CD4-positive, alpha-beta T cell (primary cell): ENCODE results near the gene UQCRQ. TPM values are rescaled to one million over a fixed set of nuclear protein-coding genes. Genes with fewer than 3 reads are reported as not detected.

Source experiments
- ATAC-seq: fragments of 200-7000 bp; cut with Tn5 transposase; one replicate; pipeline ENCODE4 v1.10.0; 2022; ENCODE audit warnings: mild to moderate bottlenecking; ENCODE audit not compliant: poor library complexity
- CTCF ChIA-PET: fragments of 350-600 bp; sonication (Branson Sonifier 250); formaldehyde crosslinking; loops from one replicate; lab custom pipeline; 2021; ENCODE audit warnings: antibody characterized with exemption, inconsistent platforms; lab: Charles Lee
- POLR2A ChIA-PET: fragments of 350-600 bp; sonication (Branson Sonifier 250); formaldehyde crosslinking; loops from one replicate; lab custom pipeline; 2021; ENCODE audit warnings: antibody characterized with exemption, inconsistent platforms; lab: Charles Lee
- DNase-seq, 14 experiments: peaks; one replicate each; pipeline ENCODE4 v3.0.0-alpha.2; 2013 to 2020; ENCODE audit warnings: mixed read lengths in 2 of 14
- H3K27ac ChIP-seq, 2 donors: one replicate each; pipeline versions ENCODE4 v1.5.1 to v1.7.0; 2013; ENCODE audit warnings: low read length in 2 of 2, low read depth in 1 of 2, mild to moderate bottlenecking in 1 of 2
- H3K27me3 ChIP-seq, 2 experiments: 1 replicate in 1 of 2; 2 replicates in 1 of 2; pipeline versions ENCODE4 v1.6.1 to v1.7.0; 2013; ENCODE audit warnings: low read length in 2 of 2, control low read depth in 1 of 2, mild to moderate bottlenecking in 1 of 2, moderate library complexity in 1 of 2; ENCODE audit not compliant: insufficient read depth in 2 of 2, control insufficient read depth in 1 of 2
- H3K36me3 ChIP-seq: one replicate; pipeline ENCODE4 v1.6.1; 2013; ENCODE audit warnings: low read length, control low read depth; ENCODE audit not compliant: insufficient read depth
- H3K4me1 ChIP-seq: one replicate; pipeline ENCODE4 v1.6.1; 2013; ENCODE audit warnings: low read length, control low read depth; ENCODE audit not compliant: insufficient read depth
- H3K4me3 ChIP-seq: one replicate; pipeline ENCODE4 v1.5.1; 2013; ENCODE audit warnings: mild to moderate bottlenecking, low read length, moderate library complexity
- H3K9me3 ChIP-seq, 2 experiments: 1 replicate in 1 of 2; 2 replicates in 1 of 2; pipeline versions ENCODE4 v1.6.1 to v1.7.0; 2013; ENCODE audit warnings: low read length in 2 of 2, mild to moderate bottlenecking in 2 of 2, control low read depth in 1 of 2, moderate library complexity in 1 of 2; ENCODE audit not compliant: control insufficient read depth in 1 of 2, insufficient read depth in 1 of 2
- H3K27ac Mint-ChIP-seq: one replicate; pipeline ENCODE4 v1.8.0; 2020; ENCODE audit warnings: mixed read lengths
- H3K27me3 Mint-ChIP-seq: one replicate; pipeline ENCODE4 v1.8.0; 2021; ENCODE audit warnings: mixed read lengths
- H3K36me3 Mint-ChIP-seq: one replicate; pipeline ENCODE4 v1.8.0; 2021; ENCODE audit warnings: low read depth, mixed read lengths
- H3K4me1 Mint-ChIP-seq: one replicate; pipeline ENCODE4 v1.8.0; 2021; ENCODE audit warnings: low read depth, mixed read lengths
- H3K4me3 Mint-ChIP-seq: one replicate; pipeline ENCODE4 v1.8.0; 2020; ENCODE audit warnings: mild to moderate bottlenecking, mixed read lengths
- H3K9me3 Mint-ChIP-seq: one replicate; pipeline ENCODE4 v1.8.0; 2020; ENCODE audit warnings: mixed read lengths
- intact Hi-C, 2 experiments: fragments of 100-400 bp; cut with DNase I in 1 of 2; cut with micrococcal nuclease in 1 of 2; formaldehyde crosslinking; loops; one replicate each; pipeline versions ENCODE4 v1.15.1 to v1.9.0; 2023 to 2025; cut with DNase I, micrococcal nuclease
- total RNA-seq, 174 experiments: library from RNA in 2 of 174; stranded (reverse) in 2 of 174; gene quantifications; one replicate each; pipeline ENCODE4 v1.2.3 and lab custom pipeline; 2021 to 2026
- TF ChIP-seq, protein P1 (sequence below): fragments of 200-600 bp; IDR thresholded peaks from one replicate; pipeline ENCODE4 v1.8.0; 2022; ENCODE audit warnings: antibody characterized with exemption, mild to moderate bottlenecking

The UQCRQ gene
- total RNA-seq, 2 experiments from 2014 or later: 119 to 132 TPM

DNA sequence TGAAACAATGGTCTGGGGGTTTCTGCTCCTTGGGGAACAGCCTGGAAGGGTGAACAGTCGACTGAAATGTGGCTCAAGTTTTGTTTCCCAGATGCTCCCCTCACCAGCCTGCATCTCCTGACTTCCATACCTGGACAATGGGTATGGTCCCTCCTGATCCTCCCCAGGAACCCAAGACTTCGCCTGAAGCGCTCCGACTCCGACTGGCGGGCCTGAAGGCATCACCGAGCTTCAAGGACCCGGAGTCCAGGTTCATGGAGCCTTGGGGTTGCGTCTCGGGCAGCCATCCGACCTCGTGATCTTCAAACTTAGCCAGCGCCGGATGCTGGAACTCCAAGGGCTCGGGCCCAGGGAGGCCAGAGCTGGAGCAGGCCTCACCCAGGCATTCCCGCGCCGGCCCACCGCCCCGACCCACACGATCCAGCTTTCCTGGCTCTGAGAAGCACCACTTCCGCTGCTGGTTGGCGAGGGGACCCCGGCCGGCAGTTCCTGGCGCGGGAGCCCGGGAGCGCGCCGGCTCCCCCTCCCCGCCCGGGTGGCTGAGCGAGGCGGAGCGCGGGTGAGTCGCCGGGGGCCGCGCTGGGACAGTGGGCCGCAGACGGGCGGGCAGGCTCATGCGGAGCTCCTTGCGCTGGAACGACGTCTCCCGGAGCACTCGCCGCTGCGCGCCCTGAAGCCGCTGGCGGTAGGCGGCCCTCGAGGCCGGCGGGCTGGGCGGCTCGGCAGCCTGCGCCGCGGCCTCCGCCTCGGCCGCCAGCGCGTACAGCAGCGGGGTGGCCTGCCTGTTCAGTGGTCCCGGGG is 41.2 kb upstream of the UQCRQ start:
- Histone ChIP-seq H3K36me3 (no peaks in the 10 kb centered on the region), H3K27me3 (peaks cover 46 to 62% of the 10 kb centered on the region in 2 experiments), H3K9me3 (peaks cover 0 to 14% of the 10 kb centered on the region in 2 experiments), H3K4me3 (no peak overlapping the region), H3K27ac (no peak overlapping the region), H3K4me1 (peaks cover 24% of the 10 kb centered on the region)
- no peaks in the 10 kb centered on the region for H3K9me3 Mint-ChIP-seq
- ChIA-PET POLR2A (no interaction called here), CTCF (interaction anchor here (1.5 kb wide), 1 partner anchor 10 kb away, joined by 4 read pairs; no protein-coding TSS in a partner anchor)
- no peak overlapping the region for H3K4me3 Mint-ChIP-seq
- DNase-seq: no peak
- TF ChIP-seq, protein P1, sequence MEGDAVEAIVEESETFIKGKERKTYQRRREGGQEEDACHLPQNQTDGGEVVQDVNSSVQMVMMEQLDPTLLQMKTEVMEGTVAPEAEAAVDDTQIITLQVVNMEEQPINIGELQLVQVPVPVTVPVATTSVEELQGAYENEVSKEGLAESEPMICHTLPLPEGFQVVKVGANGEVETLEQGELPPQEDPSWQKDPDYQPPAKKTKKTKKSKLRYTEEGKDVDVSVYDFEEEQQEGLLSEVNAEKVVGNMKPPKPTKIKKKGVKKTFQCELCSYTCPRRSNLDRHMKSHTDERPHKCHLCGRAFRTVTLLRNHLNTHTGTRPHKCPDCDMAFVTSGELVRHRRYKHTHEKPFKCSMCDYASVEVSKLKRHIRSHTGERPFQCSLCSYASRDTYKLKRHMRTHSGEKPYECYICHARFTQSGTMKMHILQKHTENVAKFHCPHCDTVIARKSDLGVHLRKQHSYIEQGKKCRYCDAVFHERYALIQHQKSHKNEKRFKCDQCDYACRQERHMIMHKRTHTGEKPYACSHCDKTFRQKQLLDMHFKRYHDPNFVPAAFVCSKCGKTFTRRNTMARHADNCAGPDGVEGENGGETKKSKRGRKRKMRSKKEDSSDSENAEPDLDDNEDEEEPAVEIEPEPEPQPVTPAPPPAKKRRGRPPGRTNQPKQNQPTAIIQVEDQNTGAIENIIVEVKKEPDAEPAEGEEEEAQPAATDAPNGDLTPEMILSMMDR: no peak
- intact Hi-C loops: no loop called here
- peaks cover 75% of the 10 kb centered on the region for H3K27me3 Mint-ChIP-seq
- peaks cover 13% of the 10 kb centered on the region for H3K4me1 Mint-ChIP-seq
- ATAC-seq: no peak
- no peaks in the 10 kb centered on the region for H3K36me3 Mint-ChIP-seq
- H3K27ac Mint-ChIP-seq: no peak overlapping the region

DNA sequence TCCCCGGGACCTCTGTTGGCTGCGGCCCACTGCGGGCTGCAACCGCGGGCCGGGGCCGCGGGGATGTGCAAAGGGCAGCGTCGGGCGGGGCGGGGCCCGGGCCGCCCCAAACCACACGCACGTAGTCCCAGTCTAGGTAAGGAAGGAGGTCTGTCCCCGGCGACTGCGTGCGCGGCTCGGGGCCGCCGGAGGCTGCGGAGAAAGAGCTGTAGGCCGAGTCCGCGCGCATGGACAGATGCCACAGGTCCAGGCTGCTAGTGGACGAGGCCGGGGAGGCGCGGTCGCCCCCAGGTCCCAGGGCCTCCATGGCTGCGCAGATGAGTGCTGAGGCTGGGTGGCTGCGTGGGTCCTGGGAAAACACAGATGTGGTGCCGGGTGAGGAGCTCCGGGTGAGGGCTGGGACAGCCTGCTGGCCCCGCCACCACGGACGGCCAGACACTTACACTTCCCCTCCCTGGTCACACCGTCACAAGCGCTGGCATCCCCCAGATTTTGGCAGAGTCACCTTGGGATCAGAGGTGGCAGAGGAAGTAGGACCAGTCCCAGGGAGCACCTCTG is 40.5 kb upstream of the UQCRQ start:
- Mint-ChIP-seq H3K9me3 (no peaks in the 10 kb centered on the region), H3K27ac (no peak overlapping the region), H3K4me3 (peak overlapping the region; percentile 34), H3K4me1 (peaks cover 11% of the 10 kb centered on the region), H3K36me3 (no peaks in the 10 kb centered on the region), H3K27me3 (peaks cover 74% of the 10 kb centered on the region)
- Histone ChIP-seq H3K36me3 (no peaks in the 10 kb centered on the region), H3K4me3 (no peak overlapping the region), H3K27ac (no peak overlapping the region), H3K4me1 (peaks cover 26% of the 10 kb centered on the region), H3K9me3 (peaks cover 0 to 14% of the 10 kb centered on the region in 2 experiments), H3K27me3 (peaks cover 48 to 66% of the 10 kb centered on the region in 2 experiments)
- intact Hi-C loops: no loop called here
- ChIA-PET CTCF (interaction anchor here (1.5 kb wide), 1 partner anchor 10 kb away, joined by 4 read pairs; no protein-coding TSS in a partner anchor), POLR2A (no interaction called here)
- DNase-seq (peak in 2 of 14 experiments; percentile 42 to 55), ATAC-seq (no peak)
- TF ChIP-seq, protein P1: no peak

DNA sequence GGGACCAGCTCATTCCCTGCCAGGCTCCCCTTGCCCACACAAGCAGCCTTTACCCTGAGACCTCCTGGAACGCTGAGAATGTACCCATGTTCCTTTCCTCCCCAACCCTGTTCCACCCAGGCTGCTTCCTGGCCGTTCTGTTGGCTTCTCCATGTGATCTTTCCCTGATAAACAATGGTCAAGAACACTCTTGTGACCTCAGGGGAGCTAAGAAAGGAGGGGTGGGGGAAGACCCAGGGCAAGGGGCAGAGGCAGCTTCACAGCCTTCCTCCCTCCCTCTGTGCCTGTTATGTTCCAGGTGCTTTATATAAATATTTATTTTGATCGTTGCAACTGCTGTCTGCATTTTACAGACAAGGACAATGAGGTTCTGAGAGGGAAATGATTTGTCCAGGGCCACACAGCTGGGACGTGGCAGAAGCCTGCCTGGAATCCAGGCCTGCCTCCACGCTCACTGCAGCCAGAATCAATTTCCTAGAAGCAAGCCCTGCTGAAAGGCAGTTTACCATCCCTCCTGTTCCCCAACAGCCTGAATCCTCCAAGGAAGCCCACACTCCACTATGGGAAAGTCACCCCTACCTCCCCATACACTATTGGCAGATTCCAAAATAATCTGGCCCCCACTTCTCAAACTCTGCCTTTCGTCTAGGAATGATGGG is 39.9 kb upstream of the UQCRQ start:
- Mint-ChIP-seq H3K4me3 (peak overlapping the region; percentile 34), H3K4me1 (peaks cover 17% of the 10 kb centered on the region), H3K27me3 (peaks cover 77% of the 10 kb centered on the region), H3K9me3 (no peaks in the 10 kb centered on the region), H3K27ac (no peak overlapping the region), H3K36me3 (no peaks in the 10 kb centered on the region)
- ChIA-PET POLR2A (no interaction called here), CTCF (interaction anchor here (1.5 kb wide), 1 partner anchor 11 kb away, joined by 4 read pairs; no protein-coding TSS in a partner anchor)
- Histone ChIP-seq H3K36me3 (no peaks in the 10 kb centered on the region), H3K27me3 (peaks cover 52 to 72% of the 10 kb centered on the region in 2 experiments), H3K4me1 (peaks cover 28% of the 10 kb centered on the region), H3K4me3 (no peak overlapping the region), H3K9me3 (peaks cover 0 to 14% of the 10 kb centered on the region in 2 experiments), H3K27ac (no peak overlapping the region)
- intact Hi-C loops: no loop called here
- ATAC-seq (no peak), DNase-seq (no peak)
- TF ChIP-seq, protein P1: no peak
